Tibial artery (tissue), 4 donors: ENCODE measurements around the gene PIGM.

ENCODE experiments used
- DNase-seq, 2 donors: peaks; one replicate each; pipeline ENCODE4 v3.0.0-alpha.2; 2019
- H3K27ac ChIP-seq, 2 donors: fragments of 200-600 bp; sonication (generic) in 1 of 2; 1 replicate in 1 of 2; 2 replicates in 1 of 2; pipeline ENCODE4 v1.5.1; 2018 to 2019; ENCODE audit warnings: mild to moderate bottlenecking in 1 of 2
- H3K27me3 ChIP-seq, 2 donors: fragments of 200-600 bp; sonication (generic) in 1 of 2; one replicate each; pipeline versions ENCODE4 v1.5.1 to v1.6.0; 2016 to 2019
- H3K36me3 ChIP-seq, 3 donors: fragments of 200-600 bp; sonication (generic) in 2 of 3; one replicate each; pipeline ENCODE4 v1.5.1; 2016 to 2019; ENCODE audit warnings: mild to moderate bottlenecking in 2 of 3
- H3K4me1 ChIP-seq, 4 donors: fragments of 200-600 bp; sonication (generic) in 2 of 4; 1 replicate in 3 of 4; 2 replicates in 1 of 4; pipeline ENCODE4 v1.5.1; 2016 to 2019
- H3K4me3 ChIP-seq, 2 donors: fragments of 200-600 bp; sonication (generic) in 1 of 2; 1 replicate in 1 of 2; 2 replicates in 1 of 2; pipeline ENCODE4 v1.5.1; 2018 to 2019; ENCODE audit warnings: mild to moderate bottlenecking in 2 of 2
- H3K9me3 ChIP-seq, 3 donors: fragments of 200-600 bp; sonication (generic) in 1 of 3; one replicate each; pipeline ENCODE4 v1.5.1; 2016 to 2019
- CTCF ChIP-seq, 2 experiments: fragments of 200-600 bp in 1 of 2; fragments of 450-650 bp in 1 of 2; IDR thresholded peaks; one replicate each; pipeline ENCODE4 v1.5.1; 2017 to 2019; ENCODE audit warnings: antibody characterized with exemption in 2 of 2, mild to moderate bottlenecking in 1 of 2, moderate library complexity in 1 of 2
- intact Hi-C: fragments of 100-400 bp; cut with DNase I; formaldehyde crosslinking; loops from one replicate; pipeline ENCODE4 v1.15.0; 2023; ENCODE audit warnings: low total_unique reads

PIGM gene

GRCh38 chr1:160031365-160032164 is at the start of gene PIGM:
Gene PIGM (minus strand): TSS chr1:160031990. CDS start chr1:160031739, 251 bp downstream.
- peak within 1 kb of the TSS; percentile 77 to 81 for H3K4me3 ChIP-seq
- DNase-seq = peak; percentile 93 to 95
- H3K27me3 ChIP-seq = no peaks in the 10 kb centered on the region
- no peak for TF ChIP-seq CTCF (IDR thresholded peaks at IDR 0.05)
- peaks cover 0 to 4% (median 0%) of the 10 kb centered on the region in 3 donors for H3K36me3 ChIP-seq
- peaks cover 0 to 23% (median 19%) of the 10 kb centered on the region in 4 donors for H3K4me1 ChIP-seq
- no peaks in the 10 kb centered on the region for H3K9me3 ChIP-seq
- peak within 1 kb of the TSS; percentile 67 to 68 for H3K27ac ChIP-seq
- intact Hi-C loops = loop anchor here (10.0 kb wide), 1 partner anchor 247 kb away; the partner anchor contains the start of gene DUSP23

GRCh38 chr1:160081261-160081936 is 49.6 kb upstream of the PIGM start, which contains the start of gene KCNJ9:
Gene KCNJ9 (plus strand): TSS chr1:160081538. CDS start chr1:160084031, 2,493 bp downstream.
- Histone ChIP-seq H3K4me3 (no peak within 1 kb of the TSS), H3K27ac (peak within 1 kb of the TSS in 1 of 2 donors; percentile 13), H3K4me1 (peaks cover 0 to 41% (median 34%) of the 10 kb centered on the region in 4 donors), H3K9me3 (no peaks in the 10 kb centered on the region), H3K27me3 (peaks cover 0 to 16% of the 10 kb centered on the region in 2 donors), H3K36me3 (no peaks in the 10 kb centered on the region)
- TF ChIP-seq CTCF (IDR thresholded peaks at IDR 0.05) = no peak
- intact Hi-C loops = loop anchor here (5.0 kb wide), 1 partner anchor 159 kb away; no protein-coding TSS in a partner anchor
- DNase-seq = no peak

- H3K4me1 ChIP-seq = peaks cover 0 to 33% (median 27%) of the 10 kb centered on the region in 4 donors
- DNase-seq = no peak
- no peak for TF ChIP-seq CTCF (IDR thresholded peaks at IDR 0.05)
- H3K4me3 ChIP-seq = no peak overlapping the region
- intact Hi-C loops = loop anchor here (5.0 kb wide), 1 partner anchor 158 kb away; no protein-coding TSS in a partner anchor
- no peaks in the 10 kb centered on the region for H3K36me3 ChIP-seq
- peaks cover 0 to 16% of the 10 kb centered on the region in 2 donors for H3K27me3 ChIP-seq
- H3K9me3 ChIP-seq = no peaks in the 10 kb centered on the region
- H3K27ac ChIP-seq = peak overlapping the region in 1 of 2 donors; percentile 13
Measured at GRCh38 chr1:160080381-160081100, 48.8 kb upstream of the PIGM start.

- DNase-seq = no peak
- no peaks in the 10 kb centered on the region for H3K9me3 ChIP-seq
- H3K4me3 ChIP-seq = no peak overlapping the region
- intact Hi-C loops = no loop called here
- H3K27me3 ChIP-seq = peaks cover 0 to 16% of the 10 kb centered on the region in 2 donors
- H3K27ac ChIP-seq = no peak overlapping the region
- TF ChIP-seq CTCF (IDR thresholded peaks at IDR 0.05) = no peak
- peaks cover 0 to 22% (median 16%) of the 10 kb centered on the region in 4 donors for H3K4me1 ChIP-seq
- H3K36me3 ChIP-seq = no peaks in the 10 kb centered on the region
Measured at GRCh38 chr1:160079448-160079847, 47.7 kb upstream of the PIGM start.

GRCh38 chr1:160078512-160079195 is 46.9 kb upstream of the PIGM start:
- Histone ChIP-seq H3K9me3 (no peaks in the 10 kb centered on the region), H3K36me3 (no peaks in the 10 kb centered on the region), H3K27me3 (peaks cover 0 to 16% of the 10 kb centered on the region in 2 donors), H3K4me1 (peaks cover 0 to 14% (median 11%) of the 10 kb centered on the region in 4 donors), H3K27ac (no peak overlapping the region), H3K4me3 (no peak overlapping the region)
- no peak for DNase-seq
- peak; percentile 48 to 55 for TF ChIP-seq CTCF (IDR thresholded peaks at IDR 0.05)
- intact Hi-C loops = no loop called here
